HepG2 (cell line): ENCODE measurements around the gene BCAN. TPM values are rescaled to one million over a fixed set of nuclear protein-coding genes. Genes with fewer than 3 reads are reported as not detected.

Source experiments
- CCAR2 ChIP-seq: fragments of 200-400 bp; formaldehyde crosslinking; optimal IDR thresholded peaks from 2 replicates; pipeline ENCODE3; 2018; ENCODE audit warnings: low read depth, mild to moderate bottlenecking, low read length, moderate library complexity
- DNMT3B ChIP-seq: conservative IDR thresholded peaks from 2 replicates; pipeline ENCODE4 v1.6.1; 2016; ENCODE audit warnings: missing biosample characterization, control low read depth
- ETV6 ChIP-seq: sonication (generic); formaldehyde crosslinking; conservative IDR thresholded peaks from 2 replicates; pipeline ENCODE4 v1.4.0; 2020; ENCODE audit warnings: missing genetic modification reagents
- GATA4 ChIP-seq: sonication (generic); IDR thresholded peaks from 2 replicates; pipeline ENCODE4 v1.6.1; 2016; ENCODE audit warnings: antibody characterized with exemption, low read depth, borderline replicate concordance
- KDM5B ChIP-seq: sonication (generic); formaldehyde crosslinking; IDR thresholded peaks from 2 replicates; pipeline ENCODE4 v1.4.0; 2020; ENCODE audit warnings: missing genetic modification reagents, mild to moderate bottlenecking, borderline replicate concordance
- NFATC3 ChIP-seq: sonication (generic); formaldehyde crosslinking; IDR thresholded peaks from 2 replicates; pipeline ENCODE4 v1.5.1; 2020; ENCODE audit warnings: mild to moderate bottlenecking, missing genetic modification reagents
- NFYB ChIP-seq: sonication (generic); formaldehyde crosslinking; IDR thresholded peaks from 2 replicates; pipeline ENCODE4 v1.4.0; 2020; ENCODE audit warnings: missing genetic modification reagents
- NR2F6 ChIP-seq, 2 experiments: IDR thresholded peaks; 2 replicates each; pipeline ENCODE4 v1.6.1; 2016; ENCODE audit warnings: antibody characterized with exemption in 1 of 2, mild to moderate bottlenecking in 1 of 2
- PAX8 ChIP-seq: sonication (generic); formaldehyde crosslinking; IDR thresholded peaks from 2 replicates; pipeline ENCODE4 v1.8.0; 2022; ENCODE audit warnings: mild to moderate bottlenecking, missing genetic modification reagents, borderline replicate concordance
- RBFOX2 ChIP-seq: fragments of 200-400 bp; formaldehyde crosslinking; IDR thresholded peaks from 2 replicates; pipeline ENCODE4 v1.6.1; 2017; ENCODE audit warnings: low read depth, mild to moderate bottlenecking, low read length
- SETDB1 ChIP-seq: sonication (generic); formaldehyde crosslinking; IDR thresholded peaks from 2 replicates; pipeline ENCODE4 v1.5.1; 2020; ENCODE audit warnings: missing genetic modification reagents, mild to moderate bottlenecking, borderline replicate concordance
- SKI ChIP-seq: fragments of 450-650 bp; IDR thresholded peaks from one replicate; pipeline ENCODE4 v1.6.1; 2018; ENCODE audit warnings: mild to moderate bottlenecking; ENCODE audit not compliant: partially characterized antibody
- SMAD3 ChIP-seq: sonication (generic); formaldehyde crosslinking; IDR thresholded peaks from 2 replicates; pipeline ENCODE4 v1.4.0; 2020; ENCODE audit warnings: missing genetic modification reagents
- ZNF772 ChIP-seq: sonication (generic); formaldehyde crosslinking; IDR thresholded peaks from 2 replicates; pipeline ENCODE4 v1.5.0; 2020; ENCODE audit warnings: mild to moderate bottlenecking, missing genetic modification reagents
- polyA plus RNA-seq, 8 experiments: library from polyadenylated mRNA; depleted of rRNA in 3 of 8; stranded (reverse) in 7 of 8; unstranded in 1 of 8; fragments of >200 nt; fragmentation: Illumina TruSeq in 4 of 8; extraction: Trizol in 4 of 8; gene quantifications; 2 replicates each; pipeline versions ENCODE4 v1.2.1 to v1.2.3, GENCODE V29; 2011 to 2016; ENCODE audit warnings: low read depth in 4 of 8, missing spikeins in 1 of 8, mixed read lengths in 1 of 8; ENCODE audit not compliant: insufficient read depth in 1 of 8
- total RNA-seq, 5 experiments: library from RNA; depleted of rRNA; stranded (reverse); fragments of >200 nt; fragmentation: Illumina TruSeq; extraction: Trizol; gene quantifications; 2 replicates each; pipeline ENCODE4 v1.2.3, GENCODE V29; 2016; ENCODE audit warnings: low read depth in 1 of 5
- TF ChIP-seq, protein P1 (sequence below): sonication (generic); formaldehyde crosslinking; IDR thresholded peaks from 2 replicates; pipeline ENCODE4 v1.4.0; 2020; ENCODE audit warnings: missing genetic modification reagents
- TF ChIP-seq, protein P2 (sequence below): sonication (generic); formaldehyde crosslinking; IDR thresholded peaks from 2 replicates; pipeline ENCODE4 v1.8.0; 2022; ENCODE audit warnings: missing genetic modification reagents, mild to moderate bottlenecking, borderline replicate concordance
- TF ChIP-seq, protein P3 (sequence below): sonication (generic); formaldehyde crosslinking; IDR thresholded peaks from 2 replicates; pipeline ENCODE4 v1.8.0; 2022; ENCODE audit warnings: mild to moderate bottlenecking, missing genetic modification reagents, moderate library complexity
- TF ChIP-seq, protein P4 (sequence below): sonication (generic); formaldehyde crosslinking; IDR thresholded peaks from 2 replicates; pipeline ENCODE4 v1.4.0; 2020; ENCODE audit warnings: missing genetic modification reagents
- TF ChIP-seq, protein P5 (sequence below): sonication (generic); formaldehyde crosslinking; conservative IDR thresholded peaks from 2 replicates; pipeline ENCODE4 v1.8.0; 2022; ENCODE audit warnings: missing genetic modification reagents

Gene BCAN
- total and polyA plus RNA-seq, 2 of the 13 experiments (the other 11 are each of a cell fraction or from before 2014, with no cell fraction given) = not detected

DNA sequence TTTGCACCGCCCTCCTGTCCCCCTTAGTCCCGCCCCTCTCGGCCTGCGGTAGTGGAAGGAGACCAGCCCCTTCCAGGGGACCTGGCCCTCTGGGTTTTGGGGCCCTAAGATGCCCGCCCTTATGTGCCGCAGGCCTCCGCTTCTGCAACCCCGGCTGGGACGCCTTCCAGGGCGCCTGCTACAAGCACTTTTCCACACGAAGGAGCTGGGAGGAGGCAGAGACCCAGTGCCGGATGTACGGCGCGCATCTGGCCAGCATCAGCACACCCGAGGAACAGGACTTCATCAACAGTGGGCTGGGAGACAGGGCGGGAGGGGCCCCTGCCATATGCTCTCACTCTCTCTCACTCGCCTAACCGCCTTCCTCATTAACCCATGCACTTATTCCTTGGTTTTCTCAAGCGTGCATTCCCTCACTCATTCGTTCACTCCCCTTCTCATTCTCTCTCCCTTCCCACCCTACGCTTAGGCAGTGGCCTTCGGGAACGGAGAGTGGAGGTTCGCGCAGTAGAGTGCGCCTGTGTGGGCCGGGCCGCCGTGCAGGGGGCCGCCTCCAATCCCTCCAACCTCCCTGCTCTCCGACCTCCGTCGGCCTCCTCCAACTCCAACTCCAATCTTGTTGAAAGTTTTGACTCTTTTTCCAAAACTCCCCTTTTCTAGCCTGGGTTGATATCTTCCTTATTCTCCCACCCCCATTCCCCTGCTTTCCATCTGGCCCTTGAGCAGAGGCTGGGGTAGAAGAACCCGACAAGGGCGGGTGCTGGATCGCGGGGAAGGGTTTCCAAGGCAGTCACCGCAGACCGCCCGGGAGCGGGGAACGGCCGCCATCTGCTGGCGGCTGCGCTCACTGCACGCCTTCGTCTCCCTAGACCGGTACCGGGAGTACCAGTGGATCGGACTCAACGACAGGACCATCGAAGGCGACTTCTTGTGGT is 15.2 kb downstream of the BCAN start (continued):
- TF ChIP-seq, protein P1, sequence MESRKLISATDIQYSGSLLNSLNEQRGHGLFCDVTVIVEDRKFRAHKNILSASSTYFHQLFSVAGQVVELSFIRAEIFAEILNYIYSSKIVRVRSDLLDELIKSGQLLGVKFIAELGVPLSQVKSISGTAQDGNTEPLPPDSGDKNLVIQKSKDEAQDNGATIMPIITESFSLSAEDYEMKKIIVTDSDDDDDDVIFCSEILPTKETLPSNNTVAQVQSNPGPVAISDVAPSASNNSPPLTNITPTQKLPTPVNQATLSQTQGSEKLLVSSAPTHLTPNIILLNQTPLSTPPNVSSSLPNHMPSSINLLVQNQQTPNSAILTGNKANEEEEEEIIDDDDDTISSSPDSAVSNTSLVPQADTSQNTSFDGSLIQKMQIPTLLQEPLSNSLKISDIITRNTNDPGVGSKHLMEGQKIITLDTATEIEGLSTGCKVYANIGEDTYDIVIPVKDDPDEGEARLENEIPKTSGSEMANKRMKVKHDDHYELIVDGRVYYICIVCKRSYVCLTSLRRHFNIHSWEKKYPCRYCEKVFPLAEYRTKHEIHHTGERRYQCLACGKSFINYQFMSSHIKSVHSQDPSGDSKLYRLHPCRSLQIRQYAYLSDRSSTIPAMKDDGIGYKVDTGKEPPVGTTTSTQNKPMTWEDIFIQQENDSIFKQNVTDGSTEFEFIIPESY (CRISPR knock-in tag) = no peak
- no peak for TF ChIP-seq KDM5B (CRISPR knock-in tag)
- no peak for TF ChIP-seq ETV6 (CRISPR knock-in tag)
- TF ChIP-seq, protein P2, sequence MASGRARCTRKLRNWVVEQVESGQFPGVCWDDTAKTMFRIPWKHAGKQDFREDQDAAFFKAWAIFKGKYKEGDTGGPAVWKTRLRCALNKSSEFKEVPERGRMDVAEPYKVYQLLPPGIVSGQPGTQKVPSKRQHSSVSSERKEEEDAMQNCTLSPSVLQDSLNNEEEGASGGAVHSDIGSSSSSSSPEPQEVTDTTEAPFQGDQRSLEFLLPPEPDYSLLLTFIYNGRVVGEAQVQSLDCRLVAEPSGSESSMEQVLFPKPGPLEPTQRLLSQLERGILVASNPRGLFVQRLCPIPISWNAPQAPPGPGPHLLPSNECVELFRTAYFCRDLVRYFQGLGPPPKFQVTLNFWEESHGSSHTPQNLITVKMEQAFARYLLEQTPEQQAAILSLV (CRISPR knock-in tag) = peak; percentile 18; the same call in 1 of the 2 replicates
- no peak for TF ChIP-seq SMAD3
- no peak for TF ChIP-seq SETDB1
- TF ChIP-seq, protein P3, sequence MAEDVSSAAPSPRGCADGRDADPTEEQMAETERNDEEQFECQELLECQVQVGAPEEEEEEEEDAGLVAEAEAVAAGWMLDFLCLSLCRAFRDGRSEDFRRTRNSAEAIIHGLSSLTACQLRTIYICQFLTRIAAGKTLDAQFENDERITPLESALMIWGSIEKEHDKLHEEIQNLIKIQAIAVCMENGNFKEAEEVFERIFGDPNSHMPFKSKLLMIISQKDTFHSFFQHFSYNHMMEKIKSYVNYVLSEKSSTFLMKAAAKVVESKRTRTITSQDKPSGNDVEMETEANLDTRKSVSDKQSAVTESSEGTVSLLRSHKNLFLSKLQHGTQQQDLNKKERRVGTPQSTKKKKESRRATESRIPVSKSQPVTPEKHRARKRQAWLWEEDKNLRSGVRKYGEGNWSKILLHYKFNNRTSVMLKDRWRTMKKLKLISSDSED (CRISPR knock-in tag) = no peak
- peak; percentile 70 for TF ChIP-seq RBFOX2
- TF ChIP-seq NR2F6 (IDR thresholded peaks at IDR 0.05) = no peak
- no peak for TF ChIP-seq NR2F6 (CRISPR knock-in tag; IDR thresholded peaks at IDR 0.05)
- no peak for TF ChIP-seq NFYB (CRISPR knock-in tag)
- no peak for TF ChIP-seq ZNF772 (CRISPR knock-in tag)
- TF ChIP-seq, protein P4, sequence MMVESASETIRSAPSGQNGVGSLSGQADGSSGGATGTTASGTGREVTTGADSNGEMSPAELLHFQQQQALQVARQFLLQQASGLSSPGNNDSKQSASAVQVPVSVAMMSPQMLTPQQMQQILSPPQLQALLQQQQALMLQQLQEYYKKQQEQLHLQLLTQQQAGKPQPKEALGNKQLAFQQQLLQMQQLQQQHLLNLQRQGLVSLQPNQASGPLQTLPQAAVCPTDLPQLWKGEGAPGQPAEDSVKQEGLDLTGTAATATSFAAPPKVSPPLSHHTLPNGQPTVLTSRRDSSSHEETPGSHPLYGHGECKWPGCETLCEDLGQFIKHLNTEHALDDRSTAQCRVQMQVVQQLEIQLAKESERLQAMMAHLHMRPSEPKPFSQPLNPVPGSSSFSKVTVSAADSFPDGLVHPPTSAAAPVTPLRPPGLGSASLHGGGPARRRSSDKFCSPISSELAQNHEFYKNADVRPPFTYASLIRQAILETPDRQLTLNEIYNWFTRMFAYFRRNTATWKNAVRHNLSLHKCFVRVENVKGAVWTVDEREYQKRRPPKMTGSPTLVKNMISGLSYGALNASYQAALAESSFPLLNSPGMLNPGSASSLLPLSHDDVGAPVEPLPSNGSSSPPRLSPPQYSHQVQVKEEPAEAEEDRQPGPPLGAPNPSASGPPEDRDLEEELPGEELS = no peak
- no peak for TF ChIP-seq PAX8 (CRISPR knock-in tag)
- TF ChIP-seq DNMT3B (CRISPR knock-in tag) = no peak
- no peak for TF ChIP-seq SKI
- TF ChIP-seq NFATC3 (CRISPR knock-in tag) = no peak
- TF ChIP-seq CCAR2 = no peak
- TF ChIP-seq, protein P5, sequence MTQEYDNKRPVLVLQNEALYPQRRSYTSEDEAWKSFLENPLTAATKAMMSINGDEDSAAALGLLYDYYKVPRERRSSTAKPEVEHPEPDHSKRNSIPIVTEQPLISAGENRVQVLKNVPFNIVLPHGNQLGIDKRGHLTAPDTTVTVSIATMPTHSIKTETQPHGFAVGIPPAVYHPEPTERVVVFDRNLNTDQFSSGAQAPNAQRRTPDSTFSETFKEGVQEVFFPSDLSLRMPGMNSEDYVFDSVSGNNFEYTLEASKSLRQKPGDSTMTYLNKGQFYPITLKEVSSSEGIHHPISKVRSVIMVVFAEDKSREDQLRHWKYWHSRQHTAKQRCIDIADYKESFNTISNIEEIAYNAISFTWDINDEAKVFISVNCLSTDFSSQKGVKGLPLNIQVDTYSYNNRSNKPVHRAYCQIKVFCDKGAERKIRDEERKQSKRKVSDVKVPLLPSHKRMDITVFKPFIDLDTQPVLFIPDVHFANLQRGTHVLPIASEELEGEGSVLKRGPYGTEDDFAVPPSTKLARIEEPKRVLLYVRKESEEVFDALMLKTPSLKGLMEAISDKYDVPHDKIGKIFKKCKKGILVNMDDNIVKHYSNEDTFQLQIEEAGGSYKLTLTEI (CRISPR knock-in tag) = no peak
- TF ChIP-seq GATA4 = no peak
